Psoas muscle (tissue), 8 donors: ENCODE measurements around the gene COA7. TPM values are rescaled to one million over a fixed set of nuclear protein-coding genes. Genes with fewer than 3 reads are reported as not detected.

Experiments used
- ATAC-seq, 4 donors: fragments of 200-7000 bp; cut with Tn5 transposase; one replicate each; pipeline ENCODE4 v1.9.1; 2020; ENCODE audit warnings: moderate library complexity in 3 of 4, mild to moderate bottlenecking in 2 of 4
- DNase-seq, 2 donors: peaks; one replicate each; pipeline ENCODE4 v3.0.0-alpha.2; 2020
- H3K27ac ChIP-seq: fragments of 200-600 bp; one replicate; pipeline ENCODE4 v1.8.0; 2022
- H3K27me3 ChIP-seq, 3 donors: fragments of 200-600 bp in 1 of 3; one replicate each; pipeline versions ENCODE4 v1.6.1 to v1.8.0; 2013 to 2022; ENCODE audit warnings: low read length in 2 of 3, mild to moderate bottlenecking in 2 of 3, moderate library complexity in 1 of 3; ENCODE audit not compliant: insufficient read depth in 3 of 3
- H3K36me3 ChIP-seq, 2 donors: fragments of 200-600 bp in 1 of 2; one replicate each; pipeline versions ENCODE4 v1.6.1 to v1.8.0; 2013 to 2022; ENCODE audit warnings: low read depth in 1 of 2, mild to moderate bottlenecking in 1 of 2, moderate library complexity in 1 of 2; ENCODE audit not compliant: insufficient read depth in 1 of 2
- H3K4me1 ChIP-seq: fragments of 200-600 bp; one replicate; pipeline ENCODE4 v1.8.0; 2022
- H3K4me3 ChIP-seq: fragments of 200-600 bp; one replicate; pipeline ENCODE4 v1.8.0; 2022; ENCODE audit warnings: mild to moderate bottlenecking
- H3K9me3 ChIP-seq: fragments of 200-600 bp; one replicate; pipeline ENCODE4 v1.8.0; 2022
- WGBS, 3 donors: extraction: QIAGEN DNeasy Blood & Tissue Kit; methylation state at CpG; one replicate each; pipeline versions ENCODE4 v1.1.6 to v1.1.7; 2013; 5-methylcytosine and 5-hydroxymethylcytosine counted together
- intact Hi-C, 2 donors: fragments of 100-400 bp; cut with DNase I; formaldehyde crosslinking; loops; one replicate each; pipeline versions ENCODE4 v1.11.0 to v1.14.2; 2022
- polyA plus RNA-seq, 3 donors: library from polyadenylated mRNA; stranded (reverse); fragments of 200-250 nt; gene quantifications; one replicate each; pipeline ENCODE4 v1.2.3, GENCODE V29; 2013
- total RNA-seq, 4 donors: library from RNA; stranded (reverse); fragmentation: NEBNext Ultra II Directional in 2 of 4; extraction: Animal tissue kit (Norgen Biotek cat#: 25700) in 2 of 4; gene quantifications; one replicate each; pipeline versions ENCODE4 v1.2.1 to v1.2.4, GENCODE V29; 2021 to 2023
- TF ChIP-seq, protein P1 (sequence below): fragments of 200-600 bp; IDR thresholded peaks from one replicate; pipeline ENCODE4 v1.8.0; 2022; ENCODE audit warnings: antibody characterized with exemption
- donor health status: healthy with polysubstance abuse.
- donor health status: DM: no; HTN: no; CAD: no; lungs with moderate emphysema.
- donor health status: Bipolar disorder and iron deficiency.
- donor health status: healthy.
- donor health status: DM: yes; HTN: yes; CAD: no.
- donor health status: DM: no; HTN: no; CAD: no.
- donor health status: DM: no; HTN: no; CAD: no.
- donor health status: DM: yes; HTN: yes; CAD: no.

Gene COA7
- total and polyA plus RNA-seq, 7 donors, result 25.2 to 48.8 (median 30.5) TPM

DNA sequence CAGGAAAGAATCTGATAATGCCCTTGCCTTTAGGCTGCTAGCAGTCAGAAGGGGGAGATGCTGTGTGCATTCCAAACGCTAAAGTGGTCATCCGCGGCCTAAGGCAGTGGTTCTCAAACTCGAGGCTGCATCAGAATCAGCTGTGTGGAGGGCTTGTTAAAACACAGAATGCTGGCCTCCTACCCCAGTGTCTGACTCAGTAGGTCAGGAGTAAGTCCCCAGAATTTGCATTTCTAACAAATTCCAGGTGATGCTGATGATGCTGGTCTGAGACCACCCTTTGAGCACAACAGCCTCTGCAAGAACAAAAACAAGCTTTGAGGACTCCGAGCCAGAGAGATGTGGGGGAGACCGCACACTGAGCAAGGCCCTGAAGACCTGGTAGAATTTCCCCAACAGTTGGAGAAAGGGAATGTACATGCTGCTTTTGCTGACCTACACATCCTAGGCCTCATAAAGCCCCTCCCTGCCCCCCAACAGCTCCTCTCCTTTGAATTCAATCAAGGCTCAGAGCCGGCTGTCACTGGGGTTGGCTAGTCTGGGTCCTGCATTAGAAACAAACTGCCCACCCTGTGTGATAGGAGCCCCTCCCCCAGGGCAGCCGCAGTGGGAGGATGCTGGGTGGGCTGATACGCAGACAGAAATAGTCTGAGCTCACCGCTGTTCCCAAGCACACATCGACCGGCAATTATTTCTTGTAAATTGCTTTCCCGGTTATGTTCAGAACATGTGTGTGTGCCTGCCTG, 38.1 kb downstream of the COA7 start:
- H3K27ac ChIP-seq, result no peak overlapping the region
- intact Hi-C loops, result loop anchor here in 1 of 2 donors (5.0 kb wide), 1 partner anchor 53 kb away; no protein-coding TSS in a partner anchor
- TF ChIP-seq, protein P1, sequence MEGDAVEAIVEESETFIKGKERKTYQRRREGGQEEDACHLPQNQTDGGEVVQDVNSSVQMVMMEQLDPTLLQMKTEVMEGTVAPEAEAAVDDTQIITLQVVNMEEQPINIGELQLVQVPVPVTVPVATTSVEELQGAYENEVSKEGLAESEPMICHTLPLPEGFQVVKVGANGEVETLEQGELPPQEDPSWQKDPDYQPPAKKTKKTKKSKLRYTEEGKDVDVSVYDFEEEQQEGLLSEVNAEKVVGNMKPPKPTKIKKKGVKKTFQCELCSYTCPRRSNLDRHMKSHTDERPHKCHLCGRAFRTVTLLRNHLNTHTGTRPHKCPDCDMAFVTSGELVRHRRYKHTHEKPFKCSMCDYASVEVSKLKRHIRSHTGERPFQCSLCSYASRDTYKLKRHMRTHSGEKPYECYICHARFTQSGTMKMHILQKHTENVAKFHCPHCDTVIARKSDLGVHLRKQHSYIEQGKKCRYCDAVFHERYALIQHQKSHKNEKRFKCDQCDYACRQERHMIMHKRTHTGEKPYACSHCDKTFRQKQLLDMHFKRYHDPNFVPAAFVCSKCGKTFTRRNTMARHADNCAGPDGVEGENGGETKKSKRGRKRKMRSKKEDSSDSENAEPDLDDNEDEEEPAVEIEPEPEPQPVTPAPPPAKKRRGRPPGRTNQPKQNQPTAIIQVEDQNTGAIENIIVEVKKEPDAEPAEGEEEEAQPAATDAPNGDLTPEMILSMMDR, result no peak

DNA sequence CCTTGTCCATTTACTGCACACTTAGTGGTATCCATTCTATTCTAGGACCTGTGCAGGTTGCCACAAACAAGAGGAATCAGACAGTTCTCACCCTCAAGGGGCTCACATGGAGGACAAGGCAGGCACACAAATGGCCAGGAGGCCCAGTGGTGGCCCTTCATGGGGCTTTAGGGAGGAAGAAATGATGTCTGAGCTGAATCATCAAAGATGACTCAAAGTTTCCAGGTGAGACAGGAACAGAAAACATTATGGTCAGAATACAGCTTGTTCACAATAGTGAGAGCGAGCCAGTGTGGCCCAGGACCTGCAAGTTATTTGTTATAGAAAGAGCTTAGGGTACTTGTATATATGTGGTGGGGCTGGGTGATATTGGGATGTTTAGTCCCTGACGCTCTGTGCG, 38.8 kb downstream of the COA7 start:
- no peaks in the 10 kb centered on the region for H3K4me1 ChIP-seq
- H3K9me3 ChIP-seq, result no peaks in the 10 kb centered on the region
- DNase-seq (no peak), ATAC-seq (peak in 3 of 4 donors; percentile 1 to 2 (median 2))
- no peaks in the 10 kb centered on the region for H3K36me3 ChIP-seq
- no peaks in the 10 kb centered on the region for H3K27me3 ChIP-seq
- TF ChIP-seq, protein P1, result no peak
- no peak overlapping the region for H3K4me3 ChIP-seq
- peak overlapping the region; percentile 16 for H3K27ac ChIP-seq
- intact Hi-C loops, result loop anchor here in 1 of 2 donors (5.0 kb wide), 1 partner anchor 52 kb away; no protein-coding TSS in a partner anchor
- 96 to 99% (median 99%) methylated on average over 3 of the region's 3 CpGs for WGBS, 3 donors

More for the DNA sequence above, 38.1 kb downstream of the COA7 start:
- H3K36me3 ChIP-seq, result no peaks in the 10 kb centered on the region
- no peak for DNase-seq
- WGBS, 3 donors, result 64 to 77% (median 68%) methylated on average over 13 of the region's 13 CpGs
- no peak overlapping the region for H3K4me3 ChIP-seq
- peaks cover under 1% of the 10 kb centered on the region for H3K4me1 ChIP-seq
- ATAC-seq, result no peak
- no peaks in the 10 kb centered on the region for H3K27me3 ChIP-seq
- H3K9me3 ChIP-seq, result no peaks in the 10 kb centered on the region

DNA sequence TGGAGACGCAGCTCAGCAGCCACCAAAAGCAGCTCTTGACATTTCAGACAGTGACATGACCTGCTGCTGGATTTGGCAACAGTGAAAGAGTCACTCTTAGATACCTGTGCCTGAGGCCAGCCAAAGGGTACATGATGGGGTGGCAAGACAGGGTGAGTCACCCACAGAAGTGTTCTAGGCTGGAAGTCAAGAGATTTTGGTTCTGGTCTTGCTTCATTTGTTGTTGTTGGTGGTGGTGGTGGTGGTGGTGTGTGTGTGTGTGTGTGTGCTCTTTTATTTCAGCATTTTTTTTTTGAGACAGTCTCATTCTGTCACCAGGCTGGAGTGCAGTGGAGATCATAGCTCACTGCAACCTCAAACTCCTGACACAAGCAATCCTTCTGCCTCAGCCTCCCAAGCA, 39.4 kb downstream of the COA7 start:
- H3K36me3 ChIP-seq, result no peaks in the 10 kb centered on the region
- H3K4me3 ChIP-seq, result no peak overlapping the region
- WGBS, 3 donors, result 20 to 35% (median 33%) methylated on average over 1 of the region's 1 CpG
- intact Hi-C loops, result loop anchor here in 1 of 2 donors (5.0 kb wide), 1 partner anchor 51 kb away; no protein-coding TSS in a partner anchor
- TF ChIP-seq, protein P1, result no peak
- ATAC-seq, result peak; percentile 83 to 98 (median 97)
- H3K27ac ChIP-seq, result peak overlapping the region; percentile 42
- no peaks in the 10 kb centered on the region for H3K27me3 ChIP-seq
- no peaks in the 10 kb centered on the region for H3K4me1 ChIP-seq
- DNase-seq, result peak; percentile 22 to 73
- H3K9me3 ChIP-seq, result no peaks in the 10 kb centered on the region

DNA sequence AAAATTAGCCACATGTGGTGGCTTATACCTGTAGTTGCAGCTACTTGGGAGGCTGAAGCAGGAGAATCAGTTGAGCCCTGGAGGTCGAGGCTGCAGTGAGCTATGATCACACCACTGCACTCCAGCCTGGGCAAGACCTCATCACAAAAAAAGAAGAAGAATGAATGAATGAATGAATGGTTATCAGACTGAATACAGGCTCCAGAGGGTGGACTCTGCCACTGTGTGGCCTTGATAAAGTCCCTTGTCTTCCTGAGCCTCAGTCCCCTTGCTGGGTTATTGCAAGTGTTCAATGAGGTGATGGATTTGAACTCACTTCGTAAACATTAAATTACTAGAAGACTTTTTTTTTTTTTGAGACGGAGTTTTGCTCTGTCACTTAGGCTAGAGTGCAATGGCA, 40.4 kb downstream of the COA7 start:
- H3K4me3 ChIP-seq, result no peak overlapping the region
- TF ChIP-seq, protein P1, result no peak
- ATAC-seq (no peak), DNase-seq (no peak)
- no peaks in the 10 kb centered on the region for H3K4me1 ChIP-seq
- H3K36me3 ChIP-seq, result no peaks in the 10 kb centered on the region
- H3K27ac ChIP-seq, result no peak overlapping the region
- intact Hi-C loops, result loop anchor here in 1 of 2 donors (5.0 kb wide), 1 partner anchor 50 kb away; no protein-coding TSS in a partner anchor
- no peaks in the 10 kb centered on the region for H3K9me3 ChIP-seq
- 91 to 96% (median 93%) methylated on average over 3 of the region's 3 CpGs for WGBS, 3 donors
- H3K27me3 ChIP-seq, result no peaks in the 10 kb centered on the region
